Medulla oblongata (tissue), 1 donor: ENCODE results near the gene EFCAB10.

Source experiments
- DNase-seq: peaks from one replicate; pipeline ENCODE4 v3.0.0-alpha.2; 2015; ENCODE audit errors: extremely low spot score

The EFCAB10 gene, protein sequence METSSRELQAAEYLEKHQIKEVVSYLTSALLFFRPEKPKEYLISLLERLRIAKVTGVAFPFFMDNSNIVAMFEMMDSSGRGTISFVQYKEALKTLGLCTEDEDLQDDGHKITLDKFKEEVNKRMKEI

DNA sequence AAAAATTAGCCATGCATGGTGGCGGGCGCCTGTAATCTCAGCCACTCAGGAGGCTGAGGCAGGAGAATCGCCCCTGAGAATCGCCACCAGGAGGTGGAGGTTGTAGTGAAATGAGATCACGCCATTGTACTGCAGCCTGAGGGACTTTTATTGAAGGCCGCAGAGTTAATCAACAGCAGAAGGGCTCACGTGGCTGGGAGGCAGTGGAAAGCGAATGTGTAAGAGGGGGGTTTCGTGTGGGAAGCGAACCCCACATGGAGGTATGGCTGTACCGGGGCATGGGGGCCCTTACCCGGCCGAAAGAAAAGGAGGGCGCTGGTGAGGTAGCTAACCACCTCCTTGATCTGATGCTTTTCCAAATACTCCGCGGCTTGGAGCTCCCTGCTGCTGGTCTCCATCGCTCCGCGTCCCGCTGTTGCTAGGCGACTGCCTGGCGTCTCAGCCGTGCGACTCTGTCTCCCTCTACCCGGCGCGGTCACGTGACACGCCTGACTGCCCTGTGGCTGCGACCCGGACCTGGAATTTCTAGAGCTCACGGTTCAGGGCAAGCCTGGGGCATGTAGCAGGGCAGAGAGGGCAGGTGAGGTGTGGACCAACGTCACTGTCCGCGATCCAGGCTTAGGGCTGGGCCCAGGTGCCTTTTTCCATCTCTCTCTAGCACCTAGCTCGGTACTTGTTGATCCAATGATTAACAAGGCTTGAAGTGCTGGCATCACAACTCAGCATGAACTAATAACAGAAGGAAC, at the start of gene EFCAB10:
Gene EFCAB10 (minus strand): TSS at position 428 of the 746 bp plus-strand sequence. CDS start 30 bp downstream, at position 398.
- peak; percentile 78 for DNase-seq

DNA sequence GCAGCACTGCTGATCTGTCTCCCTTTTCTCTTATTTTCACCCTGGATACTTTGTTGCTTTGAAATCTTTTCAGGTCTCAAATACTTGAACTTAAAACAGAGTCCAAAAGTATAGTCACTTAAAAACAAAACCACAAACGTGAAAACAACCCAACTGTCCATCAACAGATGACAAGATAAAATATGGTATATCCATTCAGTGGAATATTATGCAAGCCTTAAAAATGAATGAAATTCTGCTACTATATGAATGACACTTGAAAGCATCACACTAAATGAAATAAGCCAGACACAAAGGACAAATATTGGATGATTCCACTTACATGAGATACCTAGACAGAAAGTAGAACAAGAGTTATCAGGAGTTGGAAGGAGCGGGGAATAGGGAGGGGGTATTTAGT, 44.7 kb upstream of the EFCAB10 start:
- no peak for DNase-seq

DNA sequence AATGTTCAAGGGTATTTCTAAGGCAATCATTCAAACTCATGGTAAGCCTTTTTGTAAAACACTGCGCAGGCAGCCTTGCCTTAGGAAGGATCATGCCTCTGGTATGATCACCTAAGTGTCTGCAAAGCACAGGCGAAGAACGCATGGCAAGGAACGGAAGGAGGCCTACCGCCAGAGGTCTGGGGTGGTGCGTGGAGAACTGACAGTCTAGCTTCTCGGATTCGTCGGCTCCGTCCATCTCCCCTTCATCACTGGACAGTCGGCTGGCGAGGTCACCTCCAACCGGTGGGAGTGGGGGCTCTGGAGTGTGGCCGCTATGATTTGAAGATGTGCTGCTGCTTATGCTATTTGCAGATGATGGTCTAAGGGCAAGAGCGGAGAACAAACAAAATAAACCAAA, 42.6 kb upstream of the EFCAB10 start:
- DNase-seq: no peak

DNA sequence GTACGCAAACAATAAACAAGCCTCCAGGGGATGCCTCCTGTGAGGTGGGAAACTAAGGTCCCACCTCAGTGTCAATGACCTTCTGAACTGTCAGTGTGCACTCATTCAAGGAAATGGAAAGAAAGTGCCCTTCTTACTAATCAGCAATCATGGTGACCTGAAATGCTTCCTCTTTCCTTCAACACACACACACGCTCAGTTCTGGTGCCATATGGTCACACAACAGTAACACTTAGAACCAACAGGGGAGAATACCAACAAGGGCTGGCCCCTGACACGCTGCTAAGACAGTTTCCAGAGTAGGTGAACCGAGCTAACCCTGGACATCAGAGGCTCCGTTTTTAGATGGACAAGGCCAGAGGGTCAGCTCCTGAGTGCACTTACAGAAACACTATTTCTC, 42.1 kb upstream of the EFCAB10 start:
- no peak for DNase-seq

DNA sequence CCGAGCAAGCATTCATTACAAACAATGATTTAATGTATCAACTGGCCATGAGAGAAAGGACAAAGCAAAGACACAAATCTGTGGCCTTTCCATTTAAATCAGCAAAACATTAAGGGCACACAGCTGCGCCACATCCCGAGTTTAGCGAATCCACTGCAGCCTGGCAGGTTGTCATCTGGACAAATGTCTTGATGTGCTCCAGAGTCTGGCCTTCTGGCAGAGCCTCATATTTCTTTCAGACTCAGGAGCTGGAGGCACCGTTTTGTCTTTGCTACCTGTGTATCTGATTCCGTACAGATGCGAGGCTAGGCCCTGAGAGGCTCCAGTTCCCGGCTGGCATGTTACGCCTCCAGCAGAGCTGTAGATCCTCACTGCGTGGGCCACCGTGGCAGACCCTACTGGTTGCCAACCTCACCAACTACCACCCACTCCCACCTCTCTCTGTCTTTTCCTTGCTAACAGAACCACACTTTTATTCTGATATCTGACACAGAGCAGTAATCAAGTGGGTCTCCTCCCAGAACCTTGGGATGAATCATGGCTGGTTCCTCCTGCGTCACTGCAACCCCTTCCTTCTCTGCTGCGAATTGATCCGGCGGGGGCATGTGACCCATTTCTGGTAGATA, 40.9 kb upstream of the EFCAB10 start:
- DNase-seq: peak; percentile 21

DNA sequence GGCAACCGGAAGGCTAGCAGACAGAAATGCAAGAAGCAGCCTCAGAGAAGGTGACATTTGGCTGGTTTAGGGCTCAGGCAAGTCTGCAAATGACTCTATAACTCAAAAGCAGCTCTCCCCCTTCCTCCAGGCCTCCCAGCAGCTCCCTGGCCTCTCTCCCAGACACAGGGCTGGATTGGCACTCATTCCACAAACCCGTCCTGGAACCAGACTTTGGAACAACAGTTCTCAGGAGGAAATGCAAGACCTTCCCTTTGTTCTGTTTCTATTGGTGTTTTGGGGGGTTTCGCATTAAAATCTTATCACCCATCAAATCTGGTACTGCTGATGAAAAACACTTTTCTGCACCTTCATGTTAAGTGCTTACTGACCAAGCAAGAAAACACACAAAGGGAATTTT, 40.3 kb upstream of the EFCAB10 start:
- DNase-seq: peak; percentile 83

DNA sequence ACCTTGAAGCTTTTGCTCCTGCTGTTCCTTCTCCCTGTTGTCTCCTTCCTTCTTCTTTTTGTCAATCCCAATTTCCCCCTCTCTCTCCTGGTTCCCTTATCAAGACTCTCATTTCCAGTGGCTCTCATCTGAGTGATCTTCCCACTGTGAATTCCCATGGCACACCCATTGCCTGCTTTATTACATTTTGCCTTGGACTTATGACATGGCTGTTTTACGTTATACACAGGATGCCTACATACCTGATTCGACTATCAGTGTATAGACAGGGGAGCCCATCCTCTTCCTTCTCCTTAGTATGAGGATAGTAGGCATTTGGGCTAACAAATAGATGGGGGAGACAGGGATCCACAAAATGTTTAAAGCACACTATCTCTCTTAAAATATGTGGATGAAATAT, 39.9 kb upstream of the EFCAB10 start:
- DNase-seq: no peak

DNA sequence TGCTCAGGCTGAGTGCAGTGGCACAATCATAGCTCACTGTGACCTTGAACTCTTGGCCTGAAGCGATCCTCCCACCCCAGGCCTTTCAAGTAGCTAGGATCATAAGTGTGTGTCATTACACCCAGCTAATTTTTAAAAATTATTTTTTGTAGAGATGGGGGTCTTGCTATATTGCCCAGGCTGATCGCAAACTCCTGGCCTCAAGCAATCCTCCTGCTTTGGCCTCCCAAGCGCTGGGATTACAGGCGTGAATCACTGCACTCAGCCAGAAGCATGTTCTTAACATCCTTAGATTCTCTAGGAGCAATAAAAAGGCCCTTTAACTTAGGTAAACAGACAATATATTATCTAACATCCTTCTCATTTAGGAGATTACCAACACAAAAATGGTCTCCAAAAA, 38.3 kb upstream of the EFCAB10 start:
- DNase-seq: no peak

DNA sequence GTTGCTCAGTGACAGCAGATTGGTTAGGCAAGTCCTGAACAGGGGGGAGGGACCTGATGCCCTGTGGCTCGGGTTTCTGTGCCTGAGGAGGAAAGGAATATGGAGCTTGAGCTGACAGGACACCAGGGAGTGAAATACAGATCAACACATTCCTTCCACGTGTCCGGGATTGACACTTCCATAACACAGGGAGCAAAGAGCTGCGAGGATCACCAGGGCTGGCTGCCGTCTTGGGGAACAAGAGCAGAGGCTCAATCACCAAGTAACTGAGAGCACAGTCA, 36.7 kb upstream of the EFCAB10 start:
- no peak for DNase-seq

DNA sequence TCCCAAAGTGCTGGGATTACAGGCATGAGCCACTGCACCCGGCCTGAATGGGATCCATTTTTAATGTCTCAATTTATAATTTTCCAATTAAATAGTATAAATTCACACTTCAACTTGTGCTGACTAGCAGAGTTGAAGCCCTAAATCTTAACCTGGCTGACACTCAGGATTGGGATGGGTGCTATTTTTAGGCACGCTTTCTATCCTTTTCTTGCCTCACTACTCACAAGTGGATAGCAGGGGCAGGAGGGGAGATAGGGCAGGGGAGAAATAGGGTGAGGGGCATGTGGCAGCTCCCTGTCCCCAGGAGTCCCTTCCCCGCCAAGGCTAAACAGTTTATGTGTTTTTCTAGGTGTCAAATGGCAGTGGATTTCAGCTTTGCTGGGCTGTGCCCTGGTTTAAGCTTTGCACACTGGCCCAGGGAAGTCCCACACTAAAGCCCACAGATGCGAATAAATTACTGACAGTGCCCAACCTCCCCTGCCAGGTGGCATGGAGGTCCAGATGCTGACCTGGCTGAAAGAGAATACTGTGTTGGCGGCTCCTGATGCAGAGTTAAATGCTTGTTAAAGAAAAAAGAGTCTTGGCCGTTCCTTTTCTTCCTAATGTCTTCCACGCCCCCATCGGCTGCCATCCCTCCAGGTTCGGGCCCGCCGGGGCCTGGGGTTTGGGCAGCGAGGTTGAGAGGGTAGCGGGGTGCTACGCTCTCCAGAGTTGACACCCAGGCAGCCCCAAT, 36.2 kb upstream of the EFCAB10 start:
- no peak for DNase-seq

DNA sequence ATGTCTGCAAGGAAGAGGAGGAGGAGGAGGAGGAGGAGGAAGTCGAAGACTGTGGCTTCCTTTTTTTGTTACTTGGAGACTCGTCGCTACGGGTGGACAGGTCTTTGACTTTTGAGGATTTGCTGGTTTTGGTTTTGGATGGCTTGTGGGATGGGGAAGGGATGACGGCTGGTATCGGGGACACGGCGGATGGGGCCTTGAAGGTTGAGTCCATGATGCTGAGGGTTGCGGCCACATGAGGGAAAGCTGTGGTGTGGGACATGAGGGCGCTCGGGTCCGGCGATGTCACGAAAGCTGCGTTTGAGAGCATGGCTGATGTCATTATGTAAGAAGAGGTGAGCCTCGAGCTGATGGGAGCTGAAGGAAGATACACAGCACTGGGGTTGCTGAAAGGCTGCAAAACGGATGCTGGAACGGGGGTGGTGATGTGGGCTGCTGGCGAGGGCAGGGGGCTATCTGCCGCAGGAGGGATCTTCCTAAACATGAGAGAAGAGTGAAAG, 33.1 kb upstream of the EFCAB10 start:
- DNase-seq: no peak

DNA sequence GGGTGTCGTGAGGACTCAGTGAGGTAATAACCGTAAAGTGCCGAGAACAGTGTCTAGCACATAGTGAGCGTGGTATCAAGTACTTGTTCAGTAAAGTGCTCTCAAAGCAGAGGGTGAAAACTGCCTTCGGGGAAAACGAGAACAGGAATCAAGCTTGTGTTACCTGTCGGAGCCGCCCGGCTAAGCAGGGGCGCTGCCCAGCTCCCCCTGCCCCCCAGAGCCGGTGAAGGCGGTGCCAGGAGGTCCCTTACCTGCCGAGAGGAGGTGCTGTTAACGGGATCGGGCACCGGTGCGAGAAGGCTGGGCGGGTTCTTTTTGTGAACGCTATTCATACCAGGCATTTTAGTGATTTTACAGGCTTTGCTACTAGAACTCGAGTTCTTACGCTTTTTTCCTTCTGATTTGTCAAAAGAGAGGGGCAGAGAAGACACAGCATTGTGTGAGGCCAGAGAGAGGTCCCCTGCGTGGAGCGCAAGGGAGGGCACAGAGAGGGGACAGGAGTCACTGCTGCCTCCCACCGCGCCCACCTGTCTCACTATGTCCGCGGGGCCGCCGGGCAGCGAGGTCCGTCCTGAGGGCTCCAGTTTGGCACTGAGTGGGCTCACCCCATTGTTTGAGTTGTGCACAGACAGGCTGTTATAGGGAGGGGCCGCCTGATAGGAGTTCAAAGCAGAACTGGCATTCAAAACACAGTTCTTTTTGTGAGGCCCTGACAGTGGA, 32.5 kb upstream of the EFCAB10 start:
- no peak for DNase-seq

DNA sequence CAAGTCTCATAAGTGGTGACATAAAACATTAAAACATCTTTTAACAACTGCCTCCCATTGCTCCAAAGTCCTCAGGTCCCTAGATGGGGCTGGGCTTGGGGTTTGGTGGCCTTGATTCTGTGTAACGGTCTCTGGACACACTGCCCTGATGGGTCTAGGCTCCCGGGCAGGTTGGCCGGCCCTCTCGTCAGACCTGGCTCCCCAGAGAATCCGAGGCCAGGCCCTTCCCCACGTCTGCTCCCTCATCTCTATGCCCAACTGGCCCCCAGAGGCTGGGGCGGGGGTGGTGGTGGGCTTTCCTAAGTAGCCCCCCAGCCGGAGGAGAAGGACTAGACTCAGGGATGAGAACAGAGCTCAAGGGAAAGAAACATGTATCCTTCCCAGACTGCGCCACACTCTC, 31.5 kb upstream of the EFCAB10 start:
- DNase-seq: no peak

DNA sequence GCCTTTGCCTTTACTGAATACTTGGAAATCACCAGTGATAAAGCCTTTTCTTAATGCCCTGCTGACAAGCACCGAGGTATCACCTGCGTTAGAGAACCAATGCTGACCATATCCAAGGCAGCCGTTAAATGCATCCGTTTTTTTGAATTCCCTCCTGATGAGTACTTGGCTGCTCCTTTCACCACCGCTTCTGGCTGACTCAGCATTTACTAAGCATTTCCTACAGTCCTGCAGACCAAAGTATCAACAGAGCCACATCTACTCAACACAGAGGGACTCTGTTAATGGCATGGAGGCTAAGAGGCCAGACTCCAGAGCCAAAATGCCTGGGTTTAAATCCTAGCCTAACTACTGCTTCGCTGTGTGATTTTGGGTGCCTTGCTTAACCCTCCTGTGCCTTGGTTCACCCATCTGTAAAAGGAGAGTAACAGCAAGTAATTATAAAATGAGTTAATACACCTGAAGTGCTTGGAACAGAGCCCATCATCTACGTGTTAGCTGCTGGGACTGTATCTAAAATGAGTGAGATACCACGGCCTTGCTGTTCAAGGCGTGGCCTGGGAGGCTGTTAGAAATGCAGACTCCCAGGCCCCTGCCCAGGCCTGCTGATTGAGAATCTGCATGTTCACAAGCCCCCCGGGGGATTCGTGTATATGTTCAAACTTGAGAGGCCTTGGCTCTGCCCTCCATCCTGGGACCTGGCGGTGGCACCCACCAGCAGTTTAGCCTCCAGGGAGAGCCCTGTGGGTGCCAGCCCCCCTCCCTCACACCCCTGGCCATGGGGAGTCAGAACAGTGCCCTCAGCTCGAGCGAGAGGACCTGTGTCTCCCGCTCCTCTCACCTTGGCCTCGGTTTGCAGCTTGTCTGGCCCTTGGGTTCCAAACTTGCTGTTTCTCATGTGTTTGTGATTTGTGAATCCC, 30.8 kb upstream of the EFCAB10 start:
- DNase-seq: peak; percentile 50

DNA sequence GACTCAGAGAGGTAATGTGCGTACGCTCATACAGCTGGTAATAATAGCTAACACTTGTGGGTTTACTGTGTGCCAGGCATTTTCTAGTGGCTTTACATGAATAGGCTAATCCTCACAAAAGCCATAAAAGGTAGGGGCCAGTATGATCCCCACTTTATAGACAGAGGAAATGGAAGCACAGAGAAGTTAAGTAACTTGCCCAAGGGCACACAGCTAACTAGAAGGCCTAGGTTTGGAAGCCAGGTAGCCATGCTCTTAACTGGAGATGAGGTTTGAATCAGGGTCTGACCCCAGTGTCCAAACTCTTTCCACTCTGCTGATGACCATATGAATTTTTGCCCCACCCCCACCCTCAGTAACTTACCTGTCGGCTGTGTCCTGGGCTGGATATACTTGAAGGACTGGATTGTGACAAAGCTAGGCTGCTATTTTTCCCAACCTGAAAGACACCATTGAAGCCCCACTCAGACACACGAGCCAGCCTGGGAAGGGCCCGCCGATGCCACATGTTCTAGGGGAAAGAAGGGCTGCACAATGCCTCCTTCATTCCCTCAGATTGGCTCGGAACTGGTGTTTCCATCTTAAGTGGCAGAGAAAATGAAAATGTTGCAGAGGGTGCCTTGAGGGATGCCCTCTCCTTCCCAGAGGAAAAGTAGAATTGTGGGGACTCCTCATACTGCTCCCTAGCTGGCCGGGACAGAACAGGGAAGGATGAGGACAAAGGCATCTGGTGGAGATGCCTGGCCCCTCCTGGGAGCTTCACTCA, 29.1 kb upstream of the EFCAB10 start:
- DNase-seq: peak; percentile 55

DNA sequence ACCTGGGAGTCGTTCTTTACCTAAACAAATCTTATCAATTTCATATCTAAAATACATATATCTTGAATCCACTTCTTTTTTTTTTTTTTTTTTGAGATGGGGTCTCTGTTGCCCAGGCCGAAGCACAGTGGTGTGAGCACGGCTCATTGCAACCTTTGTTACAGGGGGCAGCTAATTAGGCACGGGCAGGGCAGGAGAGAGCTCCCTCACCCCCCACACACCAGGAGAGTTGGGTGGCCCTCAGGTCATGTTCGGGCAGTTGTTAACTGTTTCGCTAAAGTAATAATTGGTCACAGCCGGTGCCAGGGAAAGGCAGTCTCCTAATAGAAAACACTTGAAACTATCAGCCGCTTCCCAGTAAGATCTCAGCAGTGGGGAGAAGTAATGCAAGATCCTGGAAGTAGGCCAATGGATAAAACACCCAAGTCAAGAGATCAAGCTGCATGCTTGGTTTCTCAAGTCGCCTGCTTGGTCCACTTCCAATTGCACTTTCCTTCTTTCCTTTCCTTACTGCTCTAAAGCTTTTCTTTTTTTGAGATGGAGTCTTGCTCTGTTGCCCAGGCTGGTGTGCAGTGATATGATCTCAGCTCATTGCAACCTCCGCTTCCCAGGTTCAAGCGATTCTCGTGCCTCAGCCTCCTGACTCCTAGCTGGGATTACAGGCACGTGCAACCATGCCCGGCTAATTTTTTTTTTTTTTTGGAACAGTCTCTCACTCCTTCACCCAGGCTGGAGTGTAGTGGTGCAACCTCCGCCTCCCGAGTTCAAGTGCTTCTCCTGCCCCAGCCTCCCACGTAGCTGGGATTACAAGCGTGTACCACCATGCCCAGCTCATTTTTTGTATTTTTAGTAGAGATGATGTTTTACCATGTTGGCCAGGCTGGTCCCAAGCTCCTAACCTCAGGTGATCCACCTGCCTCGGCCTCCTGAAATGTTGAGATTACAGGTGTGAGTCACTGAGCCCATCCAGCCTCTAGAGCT, 21.3 kb upstream of the EFCAB10 start:
- no peak for DNase-seq

DNA sequence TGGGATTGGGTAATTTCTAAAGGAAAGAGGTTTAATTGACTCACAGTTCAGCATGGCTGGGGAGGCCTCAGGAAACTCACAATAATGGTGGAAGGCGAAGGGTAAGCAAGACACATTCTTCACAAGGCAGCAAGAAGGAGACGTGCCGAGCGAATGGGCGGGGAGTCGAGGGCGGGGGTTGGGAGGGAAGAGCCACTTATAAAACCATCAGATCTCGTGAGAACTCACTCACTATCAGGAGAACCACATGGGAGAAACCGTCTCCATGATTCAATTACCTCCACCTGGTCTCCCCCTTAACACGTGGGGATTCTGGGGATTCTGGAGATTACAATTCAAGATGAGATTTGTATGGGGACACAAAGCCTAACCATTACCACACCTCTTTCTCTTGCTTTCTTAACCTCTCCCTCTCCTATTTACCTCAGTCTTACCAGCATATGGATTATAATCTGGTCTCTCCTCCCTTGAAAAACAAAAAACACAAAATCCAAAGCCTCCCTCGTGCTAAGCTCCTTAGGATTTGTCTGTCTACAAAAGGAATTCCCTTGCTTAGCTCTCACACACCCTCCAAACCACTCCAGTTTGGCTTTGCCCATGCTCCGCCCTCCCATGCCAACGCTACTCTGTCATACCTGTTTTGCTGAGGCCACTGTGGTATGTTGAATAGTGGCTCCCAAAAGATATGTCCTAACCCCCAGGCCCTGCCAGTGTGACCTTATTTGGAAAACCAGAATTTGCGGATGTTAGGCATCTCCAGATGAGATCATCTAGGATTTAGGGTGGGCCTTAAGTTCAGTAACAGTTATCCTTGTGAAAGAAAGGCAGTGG, 19.6 kb upstream of the EFCAB10 start:
- DNase-seq: no peak

DNA sequence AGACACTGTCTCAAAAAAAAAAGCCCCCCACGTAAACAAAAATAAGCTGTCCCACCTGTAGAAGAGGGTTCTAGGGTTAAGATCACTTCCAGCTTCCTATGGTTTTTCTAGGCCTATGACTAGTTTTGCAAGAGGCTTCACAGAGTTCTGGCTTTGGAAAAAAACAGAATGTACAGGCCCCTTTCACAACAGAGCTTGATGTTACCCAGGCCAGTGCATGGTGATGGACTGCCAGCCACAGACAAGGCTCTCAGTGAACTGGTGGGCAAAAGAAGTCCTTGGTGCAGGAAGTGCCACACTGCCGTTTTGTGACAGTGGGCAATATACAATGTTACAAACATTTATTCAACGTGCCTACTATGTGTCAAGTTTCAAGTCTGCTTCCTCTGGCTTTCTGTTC, 18.3 kb upstream of the EFCAB10 start:
- no peak for DNase-seq
